Fibroblast of skin of scalp (primary cell): ENCODE results near the gene IFNA8.
"Not testable (repeated sequence)": the region's sequence is repeated elsewhere in the genome, so short reads cannot be mapped to it uniquely, and the experiment has no call there.

Source experiments
- DNase-seq: peaks from one replicate; pipeline ENCODE4 v3.0.0-alpha.2; 2013

IFNA8 gene

GRCh38 chr9:21429191-21429590 is 20.3 kb downstream of the IFNA8 start:
- no peak for DNase-seq

GRCh38 chr9:21432672-21433425 is 23.9 kb downstream of the IFNA8 start:
- no peak for DNase-seq

GRCh38 chr9:21434202-21435014 is 25.5 kb downstream of the IFNA8 start:
- DNase-seq, result peak; percentile 73

- not testable (repeated sequence) for DNase-seq
These were observed 26.1 kb downstream of the IFNA8 start for GRCh38 chr9:21435015-21435383.

GRCh38 chr9:21440139-21440538 is 31.2 kb downstream of the IFNA8 start, which contains the start of gene IFNA1:
Gene IFNA1 (plus strand): TSS chr9:21440439. CDS start chr9:21440508, 69 bp downstream.
- DNase-seq, result no peak

DNA sequence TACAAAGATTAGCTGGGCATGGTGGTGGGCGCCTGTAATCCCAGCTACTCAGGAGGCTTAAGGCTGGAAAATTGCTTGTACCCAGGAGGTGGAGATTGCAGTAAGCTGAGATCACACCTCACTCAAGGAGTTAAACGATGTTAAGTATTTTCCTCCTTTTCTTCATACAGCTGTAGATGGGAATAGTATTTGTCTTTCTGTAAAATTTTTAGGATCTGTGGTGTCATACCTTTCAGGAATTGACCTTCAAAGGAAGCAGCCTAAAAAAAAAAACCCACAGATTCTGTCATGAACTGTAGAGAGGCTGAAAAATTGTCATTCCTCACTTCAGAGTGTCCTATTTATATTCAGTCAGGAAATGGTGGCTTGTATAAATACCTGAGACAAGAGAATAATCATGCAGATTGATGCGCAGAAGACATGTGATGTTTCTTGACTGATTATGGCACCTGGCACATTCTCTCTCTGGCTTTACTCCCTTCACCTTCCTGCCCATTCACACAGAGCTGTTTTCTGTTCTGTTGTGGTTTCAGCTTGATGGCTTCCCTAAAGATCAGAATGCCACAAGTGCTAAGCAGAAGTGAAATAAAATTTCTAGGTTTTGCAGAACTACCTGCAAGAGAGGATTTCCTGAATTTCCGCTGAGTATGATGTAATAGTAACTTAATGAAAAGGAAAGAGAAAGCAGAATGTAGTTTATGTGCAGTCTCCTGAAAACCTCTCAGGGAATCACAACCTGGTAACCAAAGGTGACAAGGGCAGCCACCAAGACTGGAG is 35.1 kb downstream of the IFNA8 start:
- no peak for DNase-seq

DNA sequence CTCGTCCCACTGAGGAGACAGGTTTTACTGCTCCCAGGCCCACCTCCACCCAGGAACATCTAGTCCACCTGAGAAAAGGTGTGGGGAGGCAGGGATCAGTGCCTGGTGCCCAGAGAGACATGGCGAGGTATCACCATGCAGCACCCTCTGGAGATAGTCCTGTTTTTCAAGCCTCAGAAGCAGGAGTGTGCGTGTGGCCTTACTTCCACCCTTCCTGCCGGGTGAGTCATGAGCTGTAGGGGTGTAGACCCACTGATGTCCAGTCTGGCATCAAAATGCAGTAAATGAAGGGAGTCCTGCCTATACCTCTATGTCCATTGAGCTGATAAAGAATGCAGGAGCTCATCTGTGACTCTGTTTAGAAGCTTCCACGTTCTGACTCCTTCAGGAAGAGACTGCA is 40.4 kb downstream of the IFNA8 start:
- DNase-seq, result not testable (repeated sequence)

DNA sequence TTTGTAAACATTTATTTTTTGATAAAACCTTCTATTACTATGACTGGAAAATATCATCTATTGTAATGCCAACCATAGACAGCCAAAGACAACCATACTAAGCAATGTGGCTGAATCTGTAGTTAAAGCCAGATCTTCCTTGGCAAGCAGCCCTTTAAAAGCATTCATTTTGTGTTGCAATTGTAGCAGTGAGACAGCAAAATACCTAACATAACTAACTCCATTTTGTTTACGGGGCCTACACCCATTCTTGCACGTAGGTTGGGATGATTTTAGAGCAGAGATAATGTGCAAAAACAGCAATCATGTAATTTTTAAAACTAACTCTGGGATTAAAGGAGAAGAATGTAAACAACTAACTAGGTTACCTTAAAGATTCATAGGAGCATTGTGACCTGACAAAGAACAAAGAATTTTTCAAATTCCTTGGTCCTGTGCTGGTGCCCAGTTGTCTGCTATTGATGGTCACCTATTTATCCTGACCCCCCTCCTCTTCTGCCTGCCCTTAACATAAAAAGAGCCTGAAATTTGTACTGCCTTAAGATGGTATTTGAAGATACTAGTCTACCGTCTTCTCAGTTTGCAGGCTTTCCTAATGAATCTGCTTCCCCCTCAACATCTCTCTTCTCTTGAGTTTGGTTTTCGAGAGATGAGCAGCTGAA is 41.9 kb downstream of the IFNA8 start:
- peak; percentile 41 for DNase-seq

GRCh38 chr9:21452681-21453080 is 43.8 kb downstream of the IFNA8 start:
- DNase-seq, result no peak

GRCh38 chr9:21454149-21454548 is 45.2 kb downstream of the IFNA8 start:
- peak; percentile 13 for DNase-seq

DNA sequence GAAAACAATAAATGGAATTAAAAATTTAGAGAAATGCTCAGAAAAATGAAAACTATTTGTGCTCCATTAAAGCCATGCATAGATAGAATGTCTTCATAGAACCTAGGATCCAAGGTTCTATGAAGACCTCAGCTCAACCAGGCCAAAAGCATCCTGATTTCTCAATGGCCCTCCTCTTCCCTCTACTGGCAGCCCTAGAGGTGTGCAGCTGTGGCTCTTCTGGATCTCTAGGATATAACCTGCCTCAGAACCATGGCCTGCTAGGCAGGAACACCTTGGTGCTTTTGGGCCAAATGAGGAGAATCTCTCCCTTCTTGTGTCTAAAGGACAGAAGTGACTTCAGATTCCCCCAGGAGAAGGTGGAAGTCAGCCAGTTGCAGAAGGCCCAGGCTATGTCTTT is 46.4 kb downstream of the IFNA8 start:
- peak; percentile 43 for DNase-seq
